ENCODE data around the gene SPOPL.

- TF ChIP-seq POLR2A (IDR thresholded peaks at IDR 0.05) (no peak), CTCF (IDR thresholded peaks at IDR 0.05) (no peak)
Measured at GRCh38 chr2:138504546-138505235, 3.1 kb downstream of the SPOPL start.
